ENCODE measurements around the gene IKZF3.
"Not testable (repeated sequence)": the region's sequence is repeated elsewhere in the genome, so short reads cannot be mapped to it uniquely, and the experiment has no call there.

IKZF3 gene

GRCh38 chr17:39737760-39738567 is 126.1 kb downstream of the IKZF3 start, which contains the start of gene GRB7:
TSS of gene GRB7 (plus strand) at chr17:39737938. CDS start at chr17:39742302, 4,364 bp downstream.
- no peak for DNase-seq

GRCh38 chr17:39737206-39737759 is 126.8 kb downstream of the IKZF3 start:
- DNase-seq = no peak

- DNase-seq = no peak
Observed at GRCh38 chr17:39736319-39737165, 127.6 kb downstream of the IKZF3 start.

DNA sequence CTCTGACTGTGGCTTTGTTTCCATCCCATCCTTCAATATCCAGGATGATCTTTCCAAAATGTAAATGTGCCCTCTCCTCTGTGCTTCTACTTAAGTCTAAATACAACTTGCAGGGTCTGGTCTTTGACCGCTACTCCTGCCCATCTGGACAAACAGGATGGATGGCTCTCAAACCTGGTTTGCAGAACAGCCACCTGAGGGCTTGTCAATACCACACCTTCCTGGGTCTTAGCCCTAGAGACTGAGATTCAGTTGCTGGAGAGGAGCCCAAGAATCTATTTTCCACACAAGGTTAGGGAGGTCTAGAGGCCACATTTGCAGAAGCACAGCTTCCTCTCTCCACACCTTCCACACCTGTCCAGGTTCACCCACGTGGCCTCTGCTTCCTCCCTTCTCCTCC is 128.2 kb downstream of the IKZF3 start:
- no peak for DNase-seq

DNA sequence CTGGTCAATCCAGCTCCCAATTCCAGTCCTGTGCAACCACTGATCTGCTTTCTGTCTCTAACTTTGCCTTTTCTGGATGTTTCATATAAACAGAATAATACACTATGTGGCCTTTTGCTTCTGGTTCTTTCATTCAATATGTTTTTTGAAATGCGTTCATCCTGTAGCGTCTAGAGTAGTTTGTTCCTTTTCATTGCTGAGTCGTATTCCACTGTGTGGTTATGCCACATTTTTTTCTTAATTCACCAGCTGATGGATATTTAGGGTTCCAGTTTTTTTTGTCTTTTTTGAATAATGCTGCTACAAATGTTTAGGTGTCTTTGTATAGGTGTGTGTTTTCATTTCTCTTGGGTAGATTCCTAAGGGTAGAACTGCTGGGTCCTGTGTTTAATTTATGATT is 131.5 kb downstream of the IKZF3 start:
- DNase-seq = no peak

GRCh38 chr17:39730095-39730921 is 133.8 kb downstream of the IKZF3 start, which contains the start of gene MIEN1:
TSS of gene MIEN1 (minus strand) at chr17:39730532. CDS start at chr17:39730495, 37 bp downstream.
- DNase-seq = peak; percentile 94

DNA sequence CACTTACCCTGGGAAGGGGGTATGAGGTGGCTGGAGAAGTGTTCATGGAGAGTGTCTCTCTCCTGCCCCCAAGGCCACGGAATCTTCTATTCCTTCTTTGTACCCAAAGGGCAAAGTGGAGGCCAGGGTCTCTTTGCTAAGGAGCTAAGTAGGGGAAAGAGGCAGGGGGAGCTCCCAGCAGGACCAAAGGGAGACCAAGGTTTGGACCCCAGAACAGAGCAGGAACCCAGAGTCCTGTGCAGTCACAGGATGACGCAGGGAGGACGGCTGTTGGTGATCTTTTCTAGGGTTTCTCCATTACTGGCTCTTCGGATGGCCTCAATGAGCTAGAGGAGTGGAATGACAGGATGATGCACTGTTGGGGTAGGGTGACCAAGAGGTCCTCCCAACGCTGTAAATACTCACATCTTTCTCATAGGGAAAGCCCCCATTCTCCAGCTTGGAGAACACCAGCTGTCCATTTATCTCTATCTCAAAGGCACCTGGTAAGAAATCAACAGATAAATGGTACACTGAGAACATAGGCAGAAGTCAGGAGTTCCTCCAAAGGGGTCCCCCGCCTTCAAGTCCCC is 134.7 kb downstream of the IKZF3 start:
- DNase-seq = no peak

GRCh38 chr17:39727556-39727955 is 136.6 kb downstream of the IKZF3 start:
- DNase-seq = no peak

DNA sequence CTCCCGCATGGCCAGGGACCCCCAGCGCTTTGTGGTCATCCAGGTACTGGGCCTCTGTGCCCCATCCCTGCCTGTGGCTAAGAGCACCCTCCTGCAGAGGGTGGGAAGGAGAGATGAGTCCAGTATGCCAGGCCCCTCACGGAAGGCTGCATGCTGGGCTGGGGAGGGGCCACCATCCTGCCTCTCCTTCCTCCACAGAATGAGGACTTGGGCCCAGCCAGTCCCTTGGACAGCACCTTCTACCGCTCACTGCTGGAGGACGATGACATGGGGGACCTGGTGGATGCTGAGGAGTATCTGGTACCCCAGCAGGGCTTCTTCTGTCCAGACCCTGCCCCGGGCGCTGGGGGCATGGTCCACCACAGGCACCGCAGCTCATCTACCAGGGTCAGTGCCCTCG is 137.5 kb downstream of the IKZF3 start:
- no peak for DNase-seq

- DNase-seq = not testable (repeated sequence)
Observed at GRCh38 chr17:39725923-39726322, 138.2 kb downstream of the IKZF3 start.

GRCh38 chr17:39724731-39725130 is 139.4 kb downstream of the IKZF3 start:
- DNase-seq = no peak

DNA sequence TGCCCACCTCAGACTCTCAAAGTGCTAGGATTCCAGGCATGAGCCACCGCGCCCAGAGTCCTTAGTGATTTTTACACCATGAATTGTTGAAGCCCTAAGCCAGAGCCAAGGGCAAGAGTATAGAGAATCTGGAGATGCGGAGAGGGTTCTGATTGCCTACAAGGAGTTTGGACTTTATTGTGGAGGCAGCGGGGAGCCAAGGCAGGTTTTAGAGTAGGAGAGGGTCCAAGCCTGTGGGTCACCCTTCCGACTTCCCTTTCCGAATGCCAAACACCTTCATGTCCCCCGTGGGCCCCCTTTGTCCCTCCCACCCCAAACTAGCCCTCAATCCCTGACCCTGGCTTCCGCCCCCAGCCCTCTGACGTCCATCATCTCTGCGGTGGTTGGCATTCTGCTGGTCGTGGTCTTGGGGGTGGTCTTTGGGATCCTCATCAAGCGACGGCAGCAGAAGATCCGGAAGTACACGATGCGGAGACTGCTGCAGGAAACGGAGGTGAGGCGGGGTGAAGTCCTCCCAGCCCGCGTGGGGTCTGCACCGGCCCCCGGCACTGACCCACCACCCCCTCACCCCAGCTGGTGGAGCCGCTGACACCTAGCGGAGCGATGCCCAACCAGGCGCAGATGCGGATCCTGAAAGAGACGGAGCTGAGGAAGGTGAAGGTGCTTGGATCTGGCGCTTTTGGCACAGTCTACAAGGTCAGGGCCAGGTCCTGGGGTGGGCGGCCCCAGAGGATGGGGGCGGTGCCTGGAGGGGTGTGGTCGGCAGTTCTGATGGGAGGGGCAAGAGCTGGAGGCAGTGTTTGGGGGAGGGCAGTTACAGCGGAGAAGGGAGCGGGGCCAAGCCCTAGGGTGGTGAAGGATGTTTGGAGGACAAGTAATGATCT is 140.9 kb downstream of the IKZF3 start:
- DNase-seq = no peak

DNA sequence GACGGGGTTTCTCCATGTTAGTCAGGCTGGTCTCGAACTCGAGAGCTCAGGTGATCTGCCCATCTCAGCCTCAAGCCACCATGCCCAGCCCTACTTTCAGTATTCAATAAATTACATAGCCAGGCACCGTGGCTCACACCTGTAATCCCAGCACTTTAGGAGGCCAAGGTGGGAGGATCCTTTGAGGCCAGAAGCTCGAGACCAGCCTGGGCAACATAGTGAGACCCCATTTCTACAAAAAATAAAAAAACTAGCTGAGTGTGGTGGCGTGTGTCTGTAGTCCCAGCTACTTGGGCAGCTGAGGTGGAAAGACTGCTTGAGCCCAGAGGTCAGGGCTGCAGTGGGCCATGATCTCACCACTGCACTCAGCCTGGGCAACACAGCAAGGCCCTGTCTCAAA is 142.0 kb downstream of the IKZF3 start:
- no peak for DNase-seq

DNA sequence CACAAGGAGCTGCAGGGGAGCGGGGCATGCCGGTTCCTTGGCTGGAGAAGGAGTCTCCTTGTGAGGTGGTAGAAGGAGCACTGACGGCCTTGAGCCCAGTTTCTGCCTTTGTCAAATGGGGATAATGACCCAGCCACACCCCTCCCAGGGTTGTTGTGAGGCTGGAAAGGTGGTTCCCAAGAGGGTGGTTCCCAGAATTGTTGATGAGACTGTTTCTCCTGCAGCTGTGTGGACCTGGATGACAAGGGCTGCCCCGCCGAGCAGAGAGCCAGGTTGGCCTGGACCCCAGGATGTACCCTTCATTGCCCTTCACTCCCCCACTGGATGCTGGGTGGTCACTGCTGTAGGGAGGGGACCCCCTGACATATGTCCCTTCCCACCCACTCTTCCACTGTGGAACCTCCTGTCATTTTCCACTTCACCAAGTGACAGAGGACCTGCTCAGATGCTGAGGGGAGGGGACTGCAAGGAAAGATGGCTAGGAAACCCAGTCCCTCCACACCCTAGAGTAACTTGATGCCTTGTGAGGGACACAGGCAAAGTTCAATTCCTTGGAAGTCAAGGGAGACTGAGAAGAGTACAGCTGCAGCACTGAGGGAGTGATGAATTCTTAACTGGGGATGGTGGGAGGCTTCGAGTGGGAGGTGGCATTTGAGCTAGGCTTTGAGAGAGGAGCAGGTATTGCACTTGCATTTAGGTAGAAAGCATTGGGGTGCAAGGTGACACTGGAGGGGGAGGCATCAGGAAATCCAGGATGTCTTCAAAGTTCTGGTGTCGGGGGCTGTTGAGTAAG is 144.4 kb downstream of the IKZF3 start:
- DNase-seq = no peak

GRCh38 chr17:39717660-39718059 is 146.5 kb downstream of the IKZF3 start:
- DNase-seq = no peak

GRCh38 chr17:39716879-39717536 is 147.1 kb downstream of the IKZF3 start:
- DNase-seq = no peak

DNA sequence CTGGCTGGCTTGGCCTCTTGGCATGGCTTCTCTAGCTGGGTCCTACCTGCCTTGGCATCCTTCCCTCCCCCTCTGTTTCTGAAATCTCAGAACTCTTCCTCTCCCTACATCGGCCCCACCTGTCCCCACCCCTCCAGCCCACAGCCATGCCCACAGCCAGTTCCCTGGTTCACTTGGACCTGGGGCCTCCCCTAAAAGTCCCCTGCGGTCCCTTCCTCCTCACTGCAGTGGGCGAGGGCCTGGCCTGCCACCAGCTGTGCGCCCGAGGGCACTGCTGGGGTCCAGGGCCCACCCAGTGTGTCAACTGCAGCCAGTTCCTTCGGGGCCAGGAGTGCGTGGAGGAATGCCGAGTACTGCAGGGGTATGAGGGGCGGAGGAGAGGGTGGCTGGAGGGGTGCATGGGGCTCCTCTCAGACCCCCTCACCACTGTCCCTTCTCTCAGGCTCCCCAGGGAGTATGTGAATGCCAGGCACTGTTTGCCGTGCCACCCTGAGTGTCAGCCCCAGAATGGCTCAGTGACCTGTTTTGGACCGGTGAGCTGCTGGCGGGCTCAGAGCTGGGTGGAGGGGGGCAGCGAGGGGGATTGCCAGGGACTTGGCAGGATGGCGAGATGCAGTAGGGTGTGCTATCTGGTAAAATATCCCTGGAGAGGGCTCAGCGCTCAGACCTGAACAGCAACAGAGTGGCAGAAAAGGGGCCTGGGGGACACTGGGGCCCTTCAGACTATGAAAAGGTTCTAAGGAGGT is 147.9 kb downstream of the IKZF3 start:
- DNase-seq = no peak

- DNase-seq = no peak
Observed at GRCh38 chr17:39715375-39716072, 148.6 kb downstream of the IKZF3 start.

Data from stimulated activated CD4-positive, alpha-beta T cell treated with anti-CD3 and anti-CD28 coated beads, Interleukin-4, amount 100 ng/mL, for 24 hours (primary cell).